Neural cell (in vitro differentiated cells): ENCODE data around the gene TMEM54. TPM values are rescaled to one million over a fixed set of nuclear protein-coding genes. Genes with fewer than 3 reads are reported as not detected.

ENCODE experiments used
- H2AFZ ChIP-seq: fragments of 200-600, 300-800 bp; sonication (generic), shearing (Covaris generic); 2 replicates; pipeline ENCODE4 v1.6.0; 2014; ENCODE audit warnings: low read depth, mild to moderate bottlenecking, antibody characterized with exemption, low read length, moderate library complexity
- H3F3A ChIP-seq: fragments of 200-600 bp; shearing (Covaris generic); 2 replicates; pipeline ENCODE4 v1.6.1; 2016; ENCODE audit warnings: mild to moderate bottlenecking, moderate library complexity, mixed read lengths, antibody characterized with exemption, low read length; ENCODE audit not compliant: insufficient read depth, poor library complexity, severe bottlenecking
- H3K27ac ChIP-seq: fragments of 200-600, 300-800 bp; sonication (generic), shearing (Covaris generic); 2 replicates; pipeline ENCODE4 v1.5.1; 2014; ENCODE audit warnings: mild to moderate bottlenecking, low read length, moderate library complexity
- H3K27me3 ChIP-seq: fragments of 300-800, 200-600 bp; sonication (generic), shearing (Covaris generic); 2 replicates; pipeline ENCODE4 v1.6.0; 2014; ENCODE audit warnings: mild to moderate bottlenecking, low read depth, low read length, moderate library complexity; ENCODE audit not compliant: insufficient read depth
- H3K36me3 ChIP-seq: fragments of 300-800, 200-600 bp; sonication (generic), shearing (Covaris generic); 2 replicates; pipeline ENCODE4 v1.5.1; 2014; ENCODE audit warnings: mild to moderate bottlenecking, antibody characterized with exemption, low read length, moderate library complexity; ENCODE audit not compliant: insufficient read depth
- H3K4me2 ChIP-seq: fragments of 300-800, 200-600 bp; sonication (generic), shearing (Covaris generic); 2 replicates; pipeline ENCODE4 v1.6.0; 2014; ENCODE audit warnings: mild to moderate bottlenecking, low read length
- H3K4me3 ChIP-seq: fragments of 300-800, 200-600 bp; sonication (generic), shearing (Covaris generic); 2 replicates; pipeline ENCODE4 v1.5.1; 2014; ENCODE audit warnings: mild to moderate bottlenecking, low read length, moderate library complexity
- H3K79me2 ChIP-seq: fragments of 200-600 bp; shearing (Covaris generic); replicated peaks from 2 replicates; pipeline ENCODE4 v1.6.0; 2014; ENCODE audit warnings: mild to moderate bottlenecking, low read length, moderate library complexity; ENCODE audit not compliant: insufficient read depth
- H3K9ac ChIP-seq: fragments of 300-800, 200-600 bp; sonication (generic), shearing (Covaris generic); 2 replicates; pipeline ENCODE4 v1.6.1; 2016; ENCODE audit warnings: mild to moderate bottlenecking, low read length, mixed read lengths
- H3K9me2 ChIP-seq: fragments of 200-600 bp; shearing (Covaris generic); 2 replicates; pipeline ENCODE4 v1.6.1; 2016; ENCODE audit warnings: mild to moderate bottlenecking, low read length, mixed read lengths; ENCODE audit not compliant: insufficient read depth
- H3K9me3 ChIP-seq: fragments of 200-600, 300-800 bp; sonication (generic), shearing (Covaris generic); 2 replicates; pipeline ENCODE4 v1.6.1; 2016; ENCODE audit warnings: mild to moderate bottlenecking, mixed run types, low read length, moderate library complexity, mixed read lengths
- H4K20me1 ChIP-seq: fragments of 200-600 bp; shearing (Covaris generic); 2 replicates; pipeline ENCODE4 v1.6.1; 2016; ENCODE audit warnings: mild to moderate bottlenecking, mixed run types; ENCODE audit not compliant: insufficient read depth
- EP300 ChIP-seq: fragments of 450-650 bp; conservative IDR thresholded peaks from 2 replicates; pipeline ENCODE4 v1.6.1; 2014; ENCODE audit warnings: antibody characterized with exemption, mild to moderate bottlenecking, moderate library complexity; ENCODE audit not compliant: poor library complexity, severe bottlenecking
- EZH2 ChIP-seq: fragments of 200-600, 300-800 bp; shearing (Covaris generic), sonication (generic); IDR thresholded peaks from 2 replicates; pipeline ENCODE4 v1.6.1; 2014; ENCODE audit warnings: antibody characterized with exemption, low read length, borderline replicate concordance, mild to moderate bottlenecking; ENCODE audit not compliant: insufficient read depth, poor library complexity, severe bottlenecking
- MXI1 ChIP-seq: fragments of 450-650 bp; conservative IDR thresholded peaks from 2 replicates; pipeline ENCODE4 v1.6.1; 2014; ENCODE audit warnings: antibody characterized with exemption, mild to moderate bottlenecking; ENCODE audit not compliant: poor library complexity, severe bottlenecking
- RAD21 ChIP-seq: fragments of 450-650 bp; conservative IDR thresholded peaks from 2 replicates; pipeline ENCODE4 v1.6.1; 2014; ENCODE audit warnings: antibody characterized with exemption, mild to moderate bottlenecking, moderate library complexity
- SMC3 ChIP-seq: fragments of 450-650 bp; conservative IDR thresholded peaks from 2 replicates; pipeline ENCODE4 v1.6.1; 2014; ENCODE audit warnings: antibody characterized with exemption, mild to moderate bottlenecking, moderate library complexity; ENCODE audit not compliant: poor library complexity
- TAF1 ChIP-seq: IDR thresholded peaks from 2 replicates; pipeline ENCODE4 v1.6.1; 2012; ENCODE audit warnings: low read depth
- polyA plus RNA-seq: library from polyadenylated mRNA; depleted of rRNA; stranded (reverse); fragments of >200 nt; gene quantifications from 2 replicates; pipeline ENCODE4 v1.2.3, GENCODE V29; 2014
- TF ChIP-seq, protein P1 (sequence below): IDR thresholded peaks from 2 replicates; pipeline ENCODE4 v1.6.1; 2012; ENCODE audit warnings: borderline replicate concordance
- TF ChIP-seq, protein P2 (sequence below): fragments of 450-650 bp; IDR thresholded peaks from 2 replicates; pipeline ENCODE4 v1.5.1; 2014; ENCODE audit warnings: antibody characterized with exemption, mild to moderate bottlenecking, moderate library complexity; ENCODE audit not compliant: poor library complexity, severe bottlenecking

The TMEM54 gene
- polyA plus RNA-seq, 1 donor from 2014 or later = not detected

DNA sequence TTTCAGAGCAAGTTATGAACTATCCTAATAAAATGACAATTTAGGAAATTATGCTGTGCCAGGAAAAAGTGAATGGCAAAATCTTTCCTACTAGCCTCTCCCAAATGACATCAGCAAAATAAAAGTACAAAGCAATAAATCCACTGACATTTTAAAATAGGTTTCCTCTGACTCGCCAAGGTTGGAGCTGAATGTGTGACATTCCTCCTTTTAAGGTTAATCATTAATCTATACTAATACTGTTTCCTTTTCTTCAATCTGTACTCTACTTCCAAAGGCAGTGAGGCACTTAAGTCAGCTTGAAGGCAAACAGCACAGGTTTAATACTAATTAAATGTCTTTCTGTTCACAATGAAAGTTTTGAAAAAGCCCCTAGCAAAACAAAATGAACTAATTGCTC, 47.7 kb upstream of the TMEM54 start:
- H3K79me2 ChIP-seq = peaks cover 6% of the 10 kb centered on the region
- peak overlapping the region; percentile 95 for H3K27ac ChIP-seq

DNA sequence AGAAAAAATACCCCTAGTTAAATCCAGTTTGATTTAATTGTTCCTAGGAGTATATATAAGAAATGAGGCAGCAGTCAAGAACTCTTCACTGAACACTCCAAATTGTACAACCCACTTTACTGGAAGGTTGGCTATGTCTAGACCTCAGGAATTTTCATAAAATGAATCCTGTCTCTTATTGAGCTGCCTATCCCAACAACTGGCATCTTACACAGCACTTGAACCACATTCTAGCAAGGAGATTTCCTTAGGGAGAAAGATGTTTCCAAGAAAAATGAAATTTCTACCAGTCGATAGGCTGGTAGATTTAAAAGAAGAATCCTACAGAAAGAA, 47.2 kb upstream of the TMEM54 start:
- no peaks in the 10 kb centered on the region for H3K9me2 ChIP-seq
- H3K27me3 ChIP-seq = no peaks in the 10 kb centered on the region
- H3K9ac ChIP-seq = peak overlapping the region; percentile 68
- H3F3A ChIP-seq = no peaks in the 10 kb centered on the region
- TF ChIP-seq RAD21 (peak; percentile 5), MXI1 (no peak), EZH2 (no peak)
- no peaks in the 10 kb centered on the region for H3K9me3 ChIP-seq
- H3K79me2 ChIP-seq = peaks cover 6% of the 10 kb centered on the region
- H3K27ac ChIP-seq = peak overlapping the region; percentile 95
- H3K4me2 ChIP-seq = peak overlapping the region; percentile 70
- peaks cover 4% of the 10 kb centered on the region for H3K36me3 ChIP-seq
- H3K4me3 ChIP-seq = peak overlapping the region; percentile 54
- H4K20me1 ChIP-seq = no peaks in the 10 kb centered on the region
- H2AFZ ChIP-seq = peak overlapping the region; percentile 18

More for the DNA sequence above, 47.7 kb upstream of the TMEM54 start:
- Histone ChIP-seq H2AFZ (no peak overlapping the region), H3K36me3 (peaks cover 3% of the 10 kb centered on the region), H3K9me3 (no peaks in the 10 kb centered on the region), H3K4me3 (no peak overlapping the region), H3K4me2 (peak overlapping the region; percentile 70), H3F3A (no peaks in the 10 kb centered on the region), H4K20me1 (no peaks in the 10 kb centered on the region), H3K9ac (peak overlapping the region; percentile 68), H3K27me3 (no peaks in the 10 kb centered on the region), H3K9me2 (no peaks in the 10 kb centered on the region)
- TF ChIP-seq, protein P1, sequence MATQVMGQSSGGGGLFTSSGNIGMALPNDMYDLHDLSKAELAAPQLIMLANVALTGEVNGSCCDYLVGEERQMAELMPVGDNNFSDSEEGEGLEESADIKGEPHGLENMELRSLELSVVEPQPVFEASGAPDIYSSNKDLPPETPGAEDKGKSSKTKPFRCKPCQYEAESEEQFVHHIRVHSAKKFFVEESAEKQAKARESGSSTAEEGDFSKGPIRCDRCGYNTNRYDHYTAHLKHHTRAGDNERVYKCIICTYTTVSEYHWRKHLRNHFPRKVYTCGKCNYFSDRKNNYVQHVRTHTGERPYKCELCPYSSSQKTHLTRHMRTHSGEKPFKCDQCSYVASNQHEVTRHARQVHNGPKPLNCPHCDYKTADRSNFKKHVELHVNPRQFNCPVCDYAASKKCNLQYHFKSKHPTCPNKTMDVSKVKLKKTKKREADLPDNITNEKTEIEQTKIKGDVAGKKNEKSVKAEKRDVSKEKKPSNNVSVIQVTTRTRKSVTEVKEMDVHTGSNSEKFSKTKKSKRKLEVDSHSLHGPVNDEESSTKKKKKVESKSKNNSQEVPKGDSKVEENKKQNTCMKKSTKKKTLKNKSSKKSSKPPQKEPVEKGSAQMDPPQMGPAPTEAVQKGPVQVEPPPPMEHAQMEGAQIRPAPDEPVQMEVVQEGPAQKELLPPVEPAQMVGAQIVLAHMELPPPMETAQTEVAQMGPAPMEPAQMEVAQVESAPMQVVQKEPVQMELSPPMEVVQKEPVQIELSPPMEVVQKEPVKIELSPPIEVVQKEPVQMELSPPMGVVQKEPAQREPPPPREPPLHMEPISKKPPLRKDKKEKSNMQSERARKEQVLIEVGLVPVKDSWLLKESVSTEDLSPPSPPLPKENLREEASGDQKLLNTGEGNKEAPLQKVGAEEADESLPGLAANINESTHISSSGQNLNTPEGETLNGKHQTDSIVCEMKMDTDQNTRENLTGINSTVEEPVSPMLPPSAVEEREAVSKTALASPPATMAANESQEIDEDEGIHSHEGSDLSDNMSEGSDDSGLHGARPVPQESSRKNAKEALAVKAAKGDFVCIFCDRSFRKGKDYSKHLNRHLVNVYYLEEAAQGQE = no peak
- TF ChIP-seq SMC3 = no peak
- no peak for TF ChIP-seq EZH2
- TF ChIP-seq EP300 = no peak
- TF ChIP-seq, protein P2, sequence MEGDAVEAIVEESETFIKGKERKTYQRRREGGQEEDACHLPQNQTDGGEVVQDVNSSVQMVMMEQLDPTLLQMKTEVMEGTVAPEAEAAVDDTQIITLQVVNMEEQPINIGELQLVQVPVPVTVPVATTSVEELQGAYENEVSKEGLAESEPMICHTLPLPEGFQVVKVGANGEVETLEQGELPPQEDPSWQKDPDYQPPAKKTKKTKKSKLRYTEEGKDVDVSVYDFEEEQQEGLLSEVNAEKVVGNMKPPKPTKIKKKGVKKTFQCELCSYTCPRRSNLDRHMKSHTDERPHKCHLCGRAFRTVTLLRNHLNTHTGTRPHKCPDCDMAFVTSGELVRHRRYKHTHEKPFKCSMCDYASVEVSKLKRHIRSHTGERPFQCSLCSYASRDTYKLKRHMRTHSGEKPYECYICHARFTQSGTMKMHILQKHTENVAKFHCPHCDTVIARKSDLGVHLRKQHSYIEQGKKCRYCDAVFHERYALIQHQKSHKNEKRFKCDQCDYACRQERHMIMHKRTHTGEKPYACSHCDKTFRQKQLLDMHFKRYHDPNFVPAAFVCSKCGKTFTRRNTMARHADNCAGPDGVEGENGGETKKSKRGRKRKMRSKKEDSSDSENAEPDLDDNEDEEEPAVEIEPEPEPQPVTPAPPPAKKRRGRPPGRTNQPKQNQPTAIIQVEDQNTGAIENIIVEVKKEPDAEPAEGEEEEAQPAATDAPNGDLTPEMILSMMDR = no peak
- TF ChIP-seq TAF1 = no peak
